Endothelial cell of umbilical vein (primary cell): ENCODE results near the gene ATAD3A. TPM values are rescaled to one million over a fixed set of nuclear protein-coding genes. Genes with fewer than 3 reads are reported as not detected.

Source experiments
- BruUV-seq: library from RNA; stranded (reverse); fragments of 400-500 nt; replicated peaks from 2 replicates; lab custom pipeline; 2021; lab: Mats Ljungman, UMichigan
- CTCF ChIA-PET: fragments of 300-600, 350-600 bp; sonication (Branson Sonifier 250); formaldehyde crosslinking; loops from one replicate; lab custom pipeline; 2021; ENCODE audit warnings: antibody characterized with exemption, inconsistent platforms; lab: Charles Lee
- POLR2A ChIA-PET: fragments of 300-600, 350-600 bp; sonication (Branson Sonifier 250); formaldehyde crosslinking; loops from one replicate; lab custom pipeline; 2021; ENCODE audit warnings: antibody characterized with exemption, inconsistent platforms; lab: Charles Lee
- DNase-seq: peaks from one replicate; pipeline ENCODE4 v3.0.0-alpha.2; 2011; ENCODE audit warnings: low read depth, low spot score
- FAIRE-seq: peaks from 2 replicates; lab custom pipeline; 2011; peaks lifted over from hg19 to GRCh38; lab: Jason Lieb, UNC
- H2AFZ ChIP-seq: 2 replicates; pipeline ENCODE4 v1.6.0; 2012; ENCODE audit warnings: low read depth, low read length, control low read depth, inconsistent platforms
- H3K27ac ChIP-seq: 2 replicates; pipeline ENCODE4 v1.5.1; 2011; ENCODE audit warnings: low read depth, mild to moderate bottlenecking, control low read depth, low read length, moderate library complexity; ENCODE audit not compliant: insufficient read depth
- H3K27me3 ChIP-seq, 2 experiments: 2 replicates each; pipeline versions ENCODE4 v1.6.0 to v1.6.1; 2011; ENCODE audit warnings: low read length in 2 of 2, mixed read lengths in 1 of 2; ENCODE audit not compliant: control insufficient read depth in 2 of 2, insufficient read depth in 2 of 2
- H3K36me3 ChIP-seq, 2 experiments: 2 replicates in 1 of 2; 3 replicates in 1 of 2; pipeline ENCODE4 v1.5.1; 2011; ENCODE audit warnings: low read length in 2 of 2, mild to moderate bottlenecking in 1 of 2, moderate library complexity in 1 of 2; ENCODE audit not compliant: control insufficient read depth in 2 of 2, insufficient read depth in 2 of 2; ENCODE audit errors: extremely low read depth in 1 of 2
- H3K4me1 ChIP-seq: 3 replicates; pipeline ENCODE4 v1.5.1; 2011; ENCODE audit warnings: mild to moderate bottlenecking, low read length; ENCODE audit not compliant: control insufficient read depth, insufficient read depth; ENCODE audit errors: extremely low read depth
- H3K4me2 ChIP-seq: 2 replicates; pipeline ENCODE4 v1.6.1; 2011; ENCODE audit warnings: low read length, control low read depth, mixed read lengths; ENCODE audit not compliant: insufficient read depth
- H3K4me3 ChIP-seq, 3 experiments: fragments of 200-600 bp in 1 of 3; sonication (generic), shearing (Covaris generic) in 1 of 3; replicated peaks in 1 of 3; 2 replicates each; pipeline ENCODE4 v1.5.1; 2011 to 2016; ENCODE audit warnings: control low read depth in 3 of 3, low read length in 3 of 3, mild to moderate bottlenecking in 2 of 3, inconsistent platforms in 1 of 3, low read depth in 1 of 3, moderate library complexity in 1 of 3; ENCODE audit not compliant: insufficient read depth in 1 of 3
- H3K79me2 ChIP-seq: 2 replicates; pipeline ENCODE4 v1.6.0; 2012; ENCODE audit warnings: low read length, inconsistent platforms; ENCODE audit not compliant: control insufficient read depth, insufficient read depth
- H3K9ac ChIP-seq: replicated peaks from 2 replicates; pipeline ENCODE3; 2011; ENCODE audit warnings: low read length, control low read depth; ENCODE audit not compliant: insufficient read depth; ENCODE audit errors: extremely low read depth
- H3K9me1 ChIP-seq: replicated peaks from 3 replicates; pipeline ENCODE4 v1.6.0; 2011; ENCODE audit warnings: mild to moderate bottlenecking, low read length; ENCODE audit not compliant: control insufficient read depth, insufficient read depth; ENCODE audit errors: extremely low read depth
- H3K9me3 ChIP-seq: replicated peaks from 2 replicates; pipeline ENCODE4 v1.5.1; 2012; ENCODE audit warnings: low read length, inconsistent platforms; ENCODE audit not compliant: control insufficient read depth, insufficient read depth
- H4K20me1 ChIP-seq: replicated peaks from 2 replicates; pipeline ENCODE3; 2011; ENCODE audit warnings: mild to moderate bottlenecking, low read length; ENCODE audit not compliant: control insufficient read depth, insufficient read depth; ENCODE audit errors: extremely low read depth
- CTCF ChIP-seq, 2 donors: IDR thresholded peaks; 1 replicate in 1 of 2; 2 replicates in 1 of 2; pipeline ENCODE4 v1.5.1; 2011; ENCODE audit warnings: low read length in 2 of 2, mild to moderate bottlenecking in 2 of 2, moderate library complexity in 2 of 2, control low read depth in 1 of 2, inconsistent platforms in 1 of 2, low read depth in 1 of 2; ENCODE audit not compliant: insufficient read depth in 1 of 2; ENCODE audit errors: extremely low read depth in 1 of 2
- EZH2 ChIP-seq: IDR thresholded peaks from 2 replicates; pipeline ENCODE4 v1.6.1; 2012; ENCODE audit warnings: borderline replicate concordance, low read depth, mild to moderate bottlenecking, moderate library complexity, low read length, inconsistent platforms; ENCODE audit not compliant: severe bottlenecking
- FOS ChIP-seq: IDR thresholded peaks from 2 replicates; pipeline ENCODE4 v1.6.1; 2011; ENCODE audit warnings: mild to moderate bottlenecking, low read length, moderate library complexity, borderline replicate concordance; ENCODE audit not compliant: insufficient read depth
- GATA2 ChIP-seq: IDR thresholded peaks from 2 replicates; pipeline ENCODE4 v1.7.0; 2011; ENCODE audit warnings: low read depth, mild to moderate bottlenecking, moderate library complexity, mixed read lengths, low read length; ENCODE audit not compliant: insufficient read length, insufficient read depth
- JUN ChIP-seq: IDR thresholded peaks from 2 replicates; pipeline ENCODE4 v1.6.1; 2011; ENCODE audit warnings: borderline replicate concordance, low read depth; ENCODE audit not compliant: insufficient read length, insufficient read depth
- MAX ChIP-seq: IDR thresholded peaks from 2 replicates; pipeline ENCODE4 v1.6.1; 2011; ENCODE audit not compliant: insufficient read depth, insufficient read length
- MYC ChIP-seq: IDR thresholded peaks from one replicate; pipeline ENCODE4 v1.6.1; 2011; ENCODE audit warnings: mild to moderate bottlenecking, low read depth, low read length
- POLR2A ChIP-seq: IDR thresholded peaks from 2 replicates; pipeline ENCODE4 v1.6.1; 2012; ENCODE audit warnings: low read depth, mild to moderate bottlenecking, control low read depth, low read length
- POLR2AphosphoS5 ChIP-seq: IDR thresholded peaks from 2 replicates; pipeline ENCODE4 v1.6.1; 2012; ENCODE audit warnings: low read depth, mild to moderate bottlenecking, control low read depth, low read length, moderate library complexity; ENCODE audit not compliant: insufficient read depth
- dilution Hi-C: fragments of 300-500 bp; cut with MboI; formaldehyde crosslinking; loops from one replicate; pipeline ENCODE4 v1.15.0; 2019; ENCODE audit warnings: low sequenced_read_pairs; ENCODE audit not compliant: extremely low pct_ligation_motif_present
- intact Hi-C: fragments of 100-400 bp; cut with micrococcal nuclease; formaldehyde crosslinking; loops from one replicate; pipeline ENCODE4 v1.10.0; 2022
- polyA plus RNA-seq, 4 experiments: library from polyadenylated mRNA; depleted of rRNA in 3 of 4; stranded (reverse) in 3 of 4; unstranded in 1 of 4; fragments of >200 nt; gene quantifications; 2 replicates each; pipeline versions ENCODE4 v1.2.1 to v1.2.3, GENCODE V29; 2011 to 2012; ENCODE audit warnings: missing spikeins in 1 of 4
- total RNA-seq: library from RNA; stranded (reverse); gene quantifications from 2 replicates; pipeline ENCODE4 v1.2.3, GENCODE V29; 2021

The ATAD3A gene
- total and polyA plus RNA-seq, 2 donors (not counting 3 experiments of a cell fraction or from before 2014, with no cell fraction given) = 24.9 to 55.2 TPM

GRCh38 chr1:1462318-1462966 lies 49.5 kb upstream of the ATAD3A start:
- Histone ChIP-seq H3K4me3 (no peak overlapping the region), H3K9me1 (no peaks in the 10 kb centered on the region), H2AFZ (no peak overlapping the region), H3K9me3 (no peaks in the 10 kb centered on the region), H3K9ac (no peak overlapping the region), H3K4me1 (no peaks in the 10 kb centered on the region), H3K27me3 (no peaks in the 10 kb centered on the region), H3K27ac (no peak overlapping the region), H3K4me2 (no peak overlapping the region), H4K20me1 (no peaks in the 10 kb centered on the region), H3K79me2 (no peaks in the 10 kb centered on the region), H3K36me3 (no peaks in the 10 kb centered on the region)
- no TSS peak for BruUV-seq
- DNase-seq = no peak
- intact Hi-C loops (no loop called here), dilution Hi-C loops (no loop called here)
- ChIA-PET CTCF (no interaction called here), POLR2A (no interaction called here)
- no peak for TF ChIP-seq POLR2A
- no peak for TF ChIP-seq MYC
- no peak for TF ChIP-seq MAX
- TF ChIP-seq FOS = no peak
- no peak for TF ChIP-seq CTCF (IDR thresholded peaks at IDR 0.05; ENCODE audit: extremely low read depth in 1 of 2, insufficient read depth in 1 of 2, low read depth in 1 of 2, low read length in 2 of 2)
- TF ChIP-seq JUN = no peak
- TF ChIP-seq POLR2AphosphoS5 = no peak
- TF ChIP-seq EZH2 = no peak
- TF ChIP-seq GATA2 = no peak
- FAIRE-seq = no peak
